ENCODE measurements around the gene PSMB7. TPM values are rescaled to one million over a fixed set of nuclear protein-coding genes. Genes with fewer than 3 reads are reported as not detected.

Gene PSMB7
- total RNA-seq, 3 donors from 2014 or later (not counting 1 experiment from before 2014, with no cell fraction given): 75.6 to 75.9 (median 75.8) TPM

DNA sequence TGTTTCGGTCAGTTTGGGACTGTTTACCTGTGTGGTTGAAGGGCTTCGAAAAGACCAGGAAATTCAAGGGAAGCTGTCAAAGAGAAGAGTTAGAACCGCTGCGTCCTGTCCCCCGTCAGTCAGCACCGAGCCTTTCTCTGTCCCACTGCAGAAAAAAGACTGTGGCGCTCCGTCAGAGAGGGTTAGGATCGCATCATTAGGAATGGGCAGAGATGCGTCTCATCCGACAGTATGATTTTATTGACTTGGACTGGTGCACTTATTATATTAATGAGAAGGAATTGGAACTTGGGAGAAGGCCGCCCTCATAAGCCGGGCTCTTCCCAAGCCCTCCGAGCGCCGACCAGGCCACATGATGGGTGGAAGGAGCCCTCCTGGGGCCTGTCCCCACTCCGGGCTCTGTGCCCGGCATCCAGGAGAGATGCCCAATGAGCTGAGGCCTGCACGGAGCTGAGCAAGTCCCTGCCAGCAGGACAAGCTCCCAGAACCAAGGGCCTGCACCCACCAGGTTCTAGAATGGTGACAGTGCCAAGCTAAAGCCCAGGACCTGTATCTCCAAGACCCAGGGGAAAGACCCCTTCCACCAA is 85.9 kb downstream of the PSMB7 start:
- H3K4me1 ChIP-seq (ENCODE audit: control insufficient read depth, insufficient read depth, low read length): no peaks in the 10 kb centered on the region
- no peak overlapping the region for H3K27ac Mint-ChIP-seq
- ATAC-seq (no peak), DNase-seq (no peak)
- TF ChIP-seq, protein P1, sequence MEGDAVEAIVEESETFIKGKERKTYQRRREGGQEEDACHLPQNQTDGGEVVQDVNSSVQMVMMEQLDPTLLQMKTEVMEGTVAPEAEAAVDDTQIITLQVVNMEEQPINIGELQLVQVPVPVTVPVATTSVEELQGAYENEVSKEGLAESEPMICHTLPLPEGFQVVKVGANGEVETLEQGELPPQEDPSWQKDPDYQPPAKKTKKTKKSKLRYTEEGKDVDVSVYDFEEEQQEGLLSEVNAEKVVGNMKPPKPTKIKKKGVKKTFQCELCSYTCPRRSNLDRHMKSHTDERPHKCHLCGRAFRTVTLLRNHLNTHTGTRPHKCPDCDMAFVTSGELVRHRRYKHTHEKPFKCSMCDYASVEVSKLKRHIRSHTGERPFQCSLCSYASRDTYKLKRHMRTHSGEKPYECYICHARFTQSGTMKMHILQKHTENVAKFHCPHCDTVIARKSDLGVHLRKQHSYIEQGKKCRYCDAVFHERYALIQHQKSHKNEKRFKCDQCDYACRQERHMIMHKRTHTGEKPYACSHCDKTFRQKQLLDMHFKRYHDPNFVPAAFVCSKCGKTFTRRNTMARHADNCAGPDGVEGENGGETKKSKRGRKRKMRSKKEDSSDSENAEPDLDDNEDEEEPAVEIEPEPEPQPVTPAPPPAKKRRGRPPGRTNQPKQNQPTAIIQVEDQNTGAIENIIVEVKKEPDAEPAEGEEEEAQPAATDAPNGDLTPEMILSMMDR (IDR thresholded peaks at IDR 0.05): no peak
- 89% methylated on average over 19 of the region's 19 CpGs for WGBS (ENCODE audit: insufficient coverage)
- H3K27me3 Mint-ChIP-seq (ENCODE audit: low read depth in 2 of 2): no peaks in the 10 kb centered on the region
- H3K27ac ChIP-seq (ENCODE audit: low read length): no peak overlapping the region
- H3K9me3 ChIP-seq (ENCODE audit: control insufficient read depth, insufficient read depth, low read length): no peaks in the 10 kb centered on the region
- intact Hi-C loops (cut with micrococcal nuclease): no loop called here
- no peak overlapping the region for H3K4me3 ChIP-seq (ENCODE audit: low read length)
- H3K27me3 ChIP-seq (ENCODE audit: control insufficient read depth, insufficient read depth, low read length): no peaks in the 10 kb centered on the region
- H3K36me3 Mint-ChIP-seq: no peaks in the 10 kb centered on the region
- H3K36me3 ChIP-seq (ENCODE audit: control insufficient read depth, insufficient read depth, low read length): peaks cover 47% of the 10 kb centered on the region
- H3K4me1 Mint-ChIP-seq: peaks cover 0 to 8% of the 10 kb centered on the region in 2 donors
- H3K9me3 Mint-ChIP-seq: no peaks in the 10 kb centered on the region
- H3K4me3 Mint-ChIP-seq: no peak overlapping the region

DNA sequence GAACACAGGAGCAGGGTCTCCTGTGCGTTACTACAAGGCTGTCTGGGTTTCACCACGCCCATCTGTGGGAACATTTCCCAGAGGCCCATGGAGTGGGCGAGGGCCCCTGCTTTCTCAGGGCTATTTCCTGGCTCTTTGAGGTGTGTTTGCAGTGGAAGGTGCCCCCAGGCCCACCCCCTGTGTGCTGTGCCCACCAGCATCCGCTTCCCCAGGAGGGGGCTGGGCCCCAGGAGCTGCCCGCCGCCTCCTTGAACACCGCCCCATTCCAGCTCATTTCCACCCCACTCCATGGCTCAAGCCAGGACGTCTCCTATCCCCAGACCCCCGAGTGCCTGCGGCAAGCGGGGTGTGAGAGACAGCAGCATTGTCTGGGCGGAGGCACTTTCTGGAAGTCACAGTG is 87.0 kb downstream of the PSMB7 start:
- Histone ChIP-seq H3K9me3 (ENCODE audit: control insufficient read depth, insufficient read depth, low read length) (no peaks in the 10 kb centered on the region), H3K4me1 (ENCODE audit: control insufficient read depth, insufficient read depth, low read length) (no peaks in the 10 kb centered on the region), H3K27ac (ENCODE audit: low read length) (no peak overlapping the region), H3K27me3 (ENCODE audit: control insufficient read depth, insufficient read depth, low read length) (no peaks in the 10 kb centered on the region), H3K36me3 (ENCODE audit: control insufficient read depth, insufficient read depth, low read length) (peaks cover 45% of the 10 kb centered on the region), H3K4me3 (ENCODE audit: low read length) (no peak overlapping the region)
- ATAC-seq (no peak), DNase-seq (no peak)
- H3K9me3 Mint-ChIP-seq: no peaks in the 10 kb centered on the region
- no peak overlapping the region for H3K27ac Mint-ChIP-seq
- peaks cover 0 to 8% of the 10 kb centered on the region in 2 donors for H3K4me1 Mint-ChIP-seq
- H3K36me3 Mint-ChIP-seq: no peaks in the 10 kb centered on the region
- 94% methylated on average over 12 of the region's 12 CpGs for WGBS (ENCODE audit: insufficient coverage)
- intact Hi-C loops (cut with micrococcal nuclease): no loop called here
- TF ChIP-seq, protein P1 (IDR thresholded peaks at IDR 0.05): no peak
- no peaks in the 10 kb centered on the region for H3K27me3 Mint-ChIP-seq (ENCODE audit: low read depth in 2 of 2)
- H3K4me3 Mint-ChIP-seq: no peak overlapping the region

DNA sequence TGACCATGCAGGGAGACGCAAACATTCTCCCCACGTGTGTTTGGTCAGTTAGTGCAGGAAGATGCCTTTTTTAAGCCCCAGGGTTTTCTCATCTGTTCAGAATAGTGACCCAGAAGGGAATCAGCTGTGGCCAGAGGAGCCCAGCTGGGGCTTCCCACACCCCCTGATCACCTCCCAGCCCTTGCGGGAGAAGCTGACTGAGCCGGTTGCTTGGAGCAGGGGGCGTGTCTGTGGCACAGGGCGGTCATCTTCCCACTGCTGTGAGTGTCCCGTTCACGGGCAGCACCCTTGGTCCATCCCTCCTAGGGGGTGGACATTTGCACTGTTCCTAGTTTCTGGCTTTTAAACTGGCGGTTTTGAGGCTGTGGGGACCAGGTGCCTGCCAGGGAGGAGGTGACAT is 87.8 kb downstream of the PSMB7 start:
- 92% methylated on average over 9 of the region's 9 CpGs for WGBS (ENCODE audit: insufficient coverage)
- Mint-ChIP-seq H3K27ac (no peak overlapping the region), H3K4me3 (no peak overlapping the region), H3K36me3 (no peaks in the 10 kb centered on the region), H3K27me3 (ENCODE audit: low read depth in 2 of 2) (no peaks in the 10 kb centered on the region), H3K4me1 (peaks cover 6 to 13% of the 10 kb centered on the region in 2 donors), H3K9me3 (no peaks in the 10 kb centered on the region)
- H3K4me3 ChIP-seq (ENCODE audit: low read length): no peak overlapping the region
- DNase-seq (no peak), ATAC-seq (no peak)
- H3K27ac ChIP-seq (ENCODE audit: low read length): no peak overlapping the region
- TF ChIP-seq, protein P1 (IDR thresholded peaks at IDR 0.05): no peak
- intact Hi-C loops (cut with micrococcal nuclease): no loop called here
- no peaks in the 10 kb centered on the region for H3K4me1 ChIP-seq (ENCODE audit: control insufficient read depth, insufficient read depth, low read length)
- no peaks in the 10 kb centered on the region for H3K27me3 ChIP-seq (ENCODE audit: control insufficient read depth, insufficient read depth, low read length)
- peaks cover 47% of the 10 kb centered on the region for H3K36me3 ChIP-seq (ENCODE audit: control insufficient read depth, insufficient read depth, low read length)
- no peaks in the 10 kb centered on the region for H3K9me3 ChIP-seq (ENCODE audit: control insufficient read depth, insufficient read depth, low read length)

DNA sequence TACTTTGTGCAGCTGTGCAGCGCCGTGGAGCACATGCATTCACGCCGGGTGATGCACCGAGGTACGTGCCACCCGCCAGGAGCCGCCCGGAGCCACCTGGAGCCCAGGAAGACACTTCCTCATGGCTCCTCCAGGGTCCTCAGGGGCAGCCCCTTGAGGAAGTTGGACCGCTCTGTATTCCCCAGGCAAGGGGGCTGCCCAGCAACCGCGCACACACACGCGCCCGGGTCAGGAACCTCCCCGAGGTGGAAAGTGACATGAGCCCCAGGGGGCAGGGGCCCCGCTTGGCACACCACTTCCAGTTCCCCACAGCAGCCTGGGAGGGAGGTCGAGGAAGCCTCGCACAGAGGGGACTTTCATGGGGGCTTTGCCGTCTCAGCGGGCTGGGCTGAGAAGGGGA is 88.9 kb downstream of the PSMB7 start:
- Histone ChIP-seq H3K36me3 (ENCODE audit: control insufficient read depth, insufficient read depth, low read length) (peaks cover 52% of the 10 kb centered on the region), H3K4me3 (ENCODE audit: low read length) (no peak overlapping the region), H3K9me3 (ENCODE audit: control insufficient read depth, insufficient read depth, low read length) (no peaks in the 10 kb centered on the region), H3K27ac (ENCODE audit: low read length) (no peak overlapping the region), H3K27me3 (ENCODE audit: control insufficient read depth, insufficient read depth, low read length) (no peaks in the 10 kb centered on the region), H3K4me1 (ENCODE audit: control insufficient read depth, insufficient read depth, low read length) (no peaks in the 10 kb centered on the region)
- H3K36me3 Mint-ChIP-seq: no peaks in the 10 kb centered on the region
- DNase-seq (no peak), ATAC-seq (no peak)
- intact Hi-C loops (cut with micrococcal nuclease): no loop called here
- TF ChIP-seq, protein P1 (IDR thresholded peaks at IDR 0.05): no peak
- H3K4me1 Mint-ChIP-seq: peaks cover 7 to 15% of the 10 kb centered on the region in 2 donors
- H3K27ac Mint-ChIP-seq: no peak overlapping the region
- H3K27me3 Mint-ChIP-seq (ENCODE audit: low read depth in 2 of 2): no peaks in the 10 kb centered on the region
- H3K9me3 Mint-ChIP-seq: no peaks in the 10 kb centered on the region
- no peak overlapping the region for H3K4me3 Mint-ChIP-seq
- 93% methylated on average over 21 of the region's 21 CpGs for WGBS (ENCODE audit: insufficient coverage)

Data from natural killer cell (primary cell).